IMR-90 (cell line): Measurements from ENCODE around the gene KLHL4. TPM values are rescaled to one million over a fixed set of nuclear protein-coding genes. Genes with fewer than 3 reads are reported as not detected.

Experiments used
- ATAC-seq: fragments of 200-7000 bp; cut with Tn5 transposase; 2 replicates; pipeline ENCODE4 v1.9.1; 2020; ENCODE audit warnings: low read depth, mild to moderate bottlenecking, moderate library complexity
- BruUV-seq: library from RNA; stranded (reverse); fragments of 400-500 nt; replicated peaks from 2 replicates; lab custom pipeline; 2021; lab: Mats Ljungman, UMichigan
- CTCF ChIA-PET: fragments of 300-600 bp; formaldehyde crosslinking; extraction: SDS; loops from one replicate; lab custom pipeline; 2021; ENCODE audit warnings: antibody characterized with exemption; lab: Yijun Ruan, JAX
- POLR2A ChIA-PET: fragments of 300-600 bp; sonication (Branson Sonifier 250); formaldehyde crosslinking; loops from one replicate; lab custom pipeline; 2022; ENCODE audit warnings: antibody characterized with exemption; ENCODE audit not compliant: unreplicated experiment; lab: Charles Lee
- DNase-seq: peaks from one replicate; pipeline ENCODE4 v3.0.0; 2013
- H2AFZ ChIP-seq: replicated peaks from 2 replicates; pipeline ENCODE3; 2013; ENCODE audit warnings: low read length, mild to moderate bottlenecking; ENCODE audit not compliant: poor library complexity
- H2AK5ac ChIP-seq: 2 replicates; pipeline ENCODE4 v1.6.1; 2013; ENCODE audit warnings: low read depth, low read length, inconsistent platforms
- H2AK9ac ChIP-seq: replicated peaks from 2 replicates; pipeline ENCODE3; 2013; ENCODE audit warnings: mild to moderate bottlenecking, low read depth, low read length, moderate library complexity; ENCODE audit not compliant: poor library complexity
- H2BK120ac ChIP-seq: 2 replicates; pipeline ENCODE4 v1.6.1; 2013; ENCODE audit warnings: low read depth, low read length, inconsistent platforms
- H2BK15ac ChIP-seq: 3 replicates; pipeline ENCODE4 v1.6.1; 2013; ENCODE audit warnings: low read depth, low read length, inconsistent platforms
- H2BK20ac ChIP-seq: 2 replicates; pipeline ENCODE4 v1.6.1; 2013; ENCODE audit warnings: low read depth, mild to moderate bottlenecking, inconsistent platforms, low read length, moderate library complexity
- H2BK5ac ChIP-seq: 2 replicates; pipeline ENCODE4 v1.6.1; 2013; ENCODE audit warnings: mild to moderate bottlenecking, low read depth, low read length, inconsistent platforms; ENCODE audit not compliant: poor library complexity, severe bottlenecking
- H3K14ac ChIP-seq: replicated peaks from 2 replicates; pipeline ENCODE4 v1.6.1; 2013; ENCODE audit warnings: low read depth, low read length, inconsistent platforms
- H3K18ac ChIP-seq: 2 replicates; pipeline ENCODE4 v1.6.1; 2013; ENCODE audit warnings: low read depth, low read length, control low read depth
- H3K23ac ChIP-seq: 2 replicates; pipeline ENCODE4 v1.6.1; 2013; ENCODE audit warnings: low read depth, low read length, inconsistent platforms
- H3K27ac ChIP-seq: 2 replicates; pipeline ENCODE4 v1.5.1; 2013; ENCODE audit warnings: mild to moderate bottlenecking, control low read depth, low read length; ENCODE audit not compliant: insufficient read depth
- H3K27me3 ChIP-seq: 2 replicates; pipeline ENCODE4 v1.6.1; 2013; ENCODE audit warnings: low read length; ENCODE audit not compliant: control insufficient read depth, insufficient read depth
- H3K36me3 ChIP-seq: 2 replicates; pipeline ENCODE4 v1.6.1; 2013; ENCODE audit warnings: low read length, mixed read lengths; ENCODE audit not compliant: control insufficient read depth, insufficient read depth
- H3K4ac ChIP-seq: 2 replicates; pipeline ENCODE4 v1.6.1; 2013; ENCODE audit warnings: low read depth, low read length, inconsistent platforms
- H3K4me1 ChIP-seq: 2 replicates; pipeline ENCODE4 v1.6.1; 2013; ENCODE audit warnings: low read length, mixed read lengths; ENCODE audit not compliant: control insufficient read depth, insufficient read depth
- H3K4me2 ChIP-seq: 2 replicates; pipeline ENCODE4 v1.6.1; 2013; ENCODE audit warnings: low read depth, mild to moderate bottlenecking, control low read depth, low read length, moderate library complexity
- H3K4me3 ChIP-seq: 2 replicates; pipeline ENCODE4 v1.5.1; 2013; ENCODE audit warnings: low read depth, mild to moderate bottlenecking, control low read depth, low read length, moderate library complexity; ENCODE audit not compliant: insufficient read depth
- H3K56ac ChIP-seq: 2 replicates; pipeline ENCODE4 v1.6.1; 2013; ENCODE audit warnings: low read length, inconsistent platforms; ENCODE audit not compliant: insufficient read depth; ENCODE audit errors: extremely low read depth
- H3K79me1 ChIP-seq, 2 experiments: 2 replicates each; pipeline ENCODE4 v1.6.1; 2013; ENCODE audit warnings: low read length in 2 of 2, inconsistent platforms in 1 of 2, low read depth in 1 of 2
- H3K9ac ChIP-seq: 2 replicates; pipeline ENCODE4 v1.6.1; 2013; ENCODE audit warnings: low read depth, low read length, control low read depth
- H3K9me1 ChIP-seq: 2 replicates; pipeline ENCODE4 v1.6.1; 2013; ENCODE audit warnings: low read length, inconsistent platforms; ENCODE audit not compliant: insufficient read depth
- H3K9me3 ChIP-seq: 2 replicates; pipeline ENCODE4 v1.6.1; 2013; ENCODE audit warnings: low read length; ENCODE audit not compliant: control insufficient read depth, insufficient read depth
- H4K20me1 ChIP-seq: 2 replicates; pipeline ENCODE4 v1.6.1; 2013; ENCODE audit warnings: low read length, inconsistent platforms; ENCODE audit not compliant: insufficient read depth
- H4K5ac ChIP-seq: 2 replicates; pipeline ENCODE4 v1.6.1; 2013; ENCODE audit warnings: mild to moderate bottlenecking, low read depth, low read length, control low read depth
- H4K8ac ChIP-seq, 2 experiments: 2 replicates each; pipeline ENCODE4 v1.6.1; 2013; ENCODE audit warnings: low read depth in 2 of 2, low read length in 2 of 2, control low read depth in 1 of 2, inconsistent platforms in 1 of 2
- H4K91ac ChIP-seq: 2 replicates; pipeline ENCODE4 v1.6.1; 2013; ENCODE audit warnings: low read depth, low read length, inconsistent platforms; ENCODE audit not compliant: insufficient read depth
- BHLHE40 ChIP-seq: fragments of 150-350 bp; IDR thresholded peaks from 2 replicates; pipeline ENCODE4 v1.6.1; 2016; ENCODE audit warnings: mild to moderate bottlenecking, low read depth, low read length
- CEBPB ChIP-seq: IDR thresholded peaks from 2 replicates; pipeline ENCODE4 v1.6.1; 2012; ENCODE audit warnings: low read depth, low read length, improper control_type of control experiment
- CHD1 ChIP-seq: IDR thresholded peaks from 2 replicates; pipeline ENCODE4 v1.6.1; 2012; ENCODE audit warnings: low read depth, low read length, improper control_type of control experiment
- FOS ChIP-seq: fragments of 150-350 bp; IDR thresholded peaks from 2 replicates; pipeline ENCODE4 v1.6.1; 2016; ENCODE audit warnings: low read depth, low read length
- MAFK ChIP-seq: IDR thresholded peaks from 2 replicates; pipeline ENCODE4 v1.6.1; 2012; ENCODE audit warnings: low read depth, low read length, improper control_type of control experiment
- MXI1 ChIP-seq: IDR thresholded peaks from 2 replicates; pipeline ENCODE4 v1.6.1; 2012; ENCODE audit warnings: low read depth, mild to moderate bottlenecking, low read length, moderate library complexity, borderline replicate concordance
- NFE2L2 ChIP-seq: fragments of 150-350 bp; IDR thresholded peaks from 2 replicates; pipeline ENCODE4 v1.6.1; 2016; ENCODE audit warnings: low read depth, mild to moderate bottlenecking, low read length
- RAD21 ChIP-seq: IDR thresholded peaks from 2 replicates; pipeline ENCODE4 v1.6.1; 2012; ENCODE audit warnings: low read length, improper control_type of control experiment
- RCOR1 ChIP-seq: IDR thresholded peaks from 2 replicates; pipeline ENCODE4 v1.6.1; 2012; ENCODE audit warnings: mild to moderate bottlenecking, low read length, improper control_type of control experiment; ENCODE audit not compliant: insufficient replicate concordance
- RFX5 ChIP-seq: IDR thresholded peaks from 2 replicates; pipeline ENCODE4 v1.8.0; 2012; ENCODE audit warnings: low read depth, mild to moderate bottlenecking, low read length, moderate library complexity
- SMC3 ChIP-seq: fragments of 150-350 bp; IDR thresholded peaks from 2 replicates; pipeline ENCODE4 v1.6.1; 2016; ENCODE audit warnings: low read depth, mild to moderate bottlenecking, antibody characterized with exemption, low read length, moderate library complexity
- WGBS, 2 experiments: methylation state at CpG; one replicate each; pipeline versions ENCODE4 v1.1.5 to v1.1.7; 2013; ENCODE audit warnings: missing lambda C conversion rate in 2 of 2; ENCODE audit not compliant: insufficient read length in 1 of 2; ENCODE audit errors: extremely low coverage in 2 of 2; 5-methylcytosine and 5-hydroxymethylcytosine counted together
- dilution Hi-C: fragments of 300-500 bp; cut with HindIII; formaldehyde crosslinking; loops from one replicate; pipeline ENCODE4 v1.14.3; 2018; ENCODE audit warnings: low sequenced_read_pairs; ENCODE audit not compliant: unreplicated experiment
- in situ Hi-C: fragments of 300-500 bp; cut with MboI; formaldehyde crosslinking; loops from 3 replicates; pipeline ENCODE4 v1.14.3; 2019; ENCODE audit warnings: low sequenced_read_pairs, inconsistent platforms, mixed read lengths
- intact Hi-C: fragments of 100-400 bp; cut with micrococcal nuclease; formaldehyde crosslinking; loops from 2 replicates; pipeline ENCODE4 v1.10.0; 2022
- polyA plus RNA-seq, 3 experiments: library from polyadenylated mRNA; depleted of rRNA; stranded (reverse); fragments of >200 nt; gene quantifications; 2 replicates each; pipeline ENCODE4 v1.2.3, GENCODE V29; 2012; ENCODE audit warnings: low replicate concordance in 1 of 3
- total RNA-seq: library from RNA; depleted of rRNA; stranded (reverse); fragments of >200 nt; gene quantifications from 2 replicates; pipeline ENCODE4 v1.2.3, GENCODE V29; 2012
- TF ChIP-seq, protein P1 (sequence below): fragments of 150-350 bp; IDR thresholded peaks from 2 replicates; pipeline ENCODE4 v1.6.1; 2016; ENCODE audit warnings: low read depth, mild to moderate bottlenecking, low read length, moderate library complexity, borderline replicate concordance

The KLHL4 gene
- total and polyA plus RNA-seq, 2 of the 4 experiments (the other 2 are of a cell fraction): 0.50 to 1.4 TPM

DNA sequence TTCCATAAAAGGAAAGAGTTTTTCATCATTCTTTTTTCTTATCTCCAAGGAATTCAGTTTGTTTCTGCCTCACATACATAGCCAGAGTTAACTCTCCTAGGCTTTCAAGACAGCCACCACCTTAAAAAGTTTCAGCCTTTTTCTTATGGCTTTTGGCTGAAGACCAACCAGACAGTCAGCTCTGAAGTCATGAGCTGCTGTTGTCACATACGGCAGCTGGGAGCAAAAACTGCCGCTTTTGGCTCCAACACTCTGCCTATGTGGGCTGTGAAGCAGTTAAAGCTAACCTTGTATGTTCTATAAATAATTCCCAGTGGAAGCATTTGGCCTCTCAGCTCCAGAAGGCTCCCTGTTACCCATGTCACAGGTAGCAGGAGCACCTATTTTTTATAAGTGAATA lies 104.1 kb downstream of the KLHL4 start:
- H3K27ac ChIP-seq: no peak overlapping the region
- no peak overlapping the region for H2BK20ac ChIP-seq
- H3K27me3 ChIP-seq: no peaks in the 10 kb centered on the region
- no peak for ATAC-seq
- no TSS peak for BruUV-seq
- H3K4me1 ChIP-seq: no peaks in the 10 kb centered on the region
- H3K9ac ChIP-seq: no peak overlapping the region
- H4K5ac ChIP-seq: no peak overlapping the region
- no peak overlapping the region for H3K4me3 ChIP-seq
- H4K20me1 ChIP-seq: no peaks in the 10 kb centered on the region
- in situ Hi-C loops (no loop called here), intact Hi-C loops (no loop called here), dilution Hi-C loops (no loop called here)
- H3K36me3 ChIP-seq: no peaks in the 10 kb centered on the region
- H2AK9ac ChIP-seq: no peak overlapping the region
- POLR2A ChIA-PET: no interaction called here
- H3K4me2 ChIP-seq: no peak overlapping the region
- CTCF ChIA-PET: no interaction called here
- H2BK5ac ChIP-seq: no peak overlapping the region
- H3K4ac ChIP-seq: no peak overlapping the region
- no peak overlapping the region for H3K14ac ChIP-seq
- no peak overlapping the region for H3K23ac ChIP-seq
- no peaks in the 10 kb centered on the region for H3K9me1 ChIP-seq
- no peak overlapping the region for H2AFZ ChIP-seq
- H3K9me3 ChIP-seq: no peaks in the 10 kb centered on the region
- H3K56ac ChIP-seq: no peak overlapping the region
- DNase-seq: no peak
- H3K18ac ChIP-seq: no peak overlapping the region
- WGBS, 2 experiments: no CpG with 5 or more reads among the region's 2 CpGs
- no peak overlapping the region for H2BK15ac ChIP-seq
- TF ChIP-seq CEBPB (no peak), MXI1 (no peak), SMC3 (no peak), FOS (no peak), CHD1 (no peak), RAD21 (no peak), MAFK (no peak), RCOR1 (no peak), RFX5 (no peak), BHLHE40 (no peak), NFE2L2 (no peak)
- TF ChIP-seq, protein P1, sequence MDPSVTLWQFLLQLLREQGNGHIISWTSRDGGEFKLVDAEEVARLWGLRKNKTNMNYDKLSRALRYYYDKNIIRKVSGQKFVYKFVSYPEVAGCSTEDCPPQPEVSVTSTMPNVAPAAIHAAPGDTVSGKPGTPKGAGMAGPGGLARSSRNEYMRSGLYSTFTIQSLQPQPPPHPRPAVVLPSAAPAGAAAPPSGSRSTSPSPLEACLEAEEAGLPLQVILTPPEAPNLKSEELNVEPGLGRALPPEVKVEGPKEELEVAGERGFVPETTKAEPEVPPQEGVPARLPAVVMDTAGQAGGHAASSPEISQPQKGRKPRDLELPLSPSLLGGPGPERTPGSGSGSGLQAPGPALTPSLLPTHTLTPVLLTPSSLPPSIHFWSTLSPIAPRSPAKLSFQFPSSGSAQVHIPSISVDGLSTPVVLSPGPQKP: no peak
- no peak overlapping the region for H2BK120ac ChIP-seq
- H3K79me1 ChIP-seq: no peaks in the 10 kb centered on the region
- no peak overlapping the region for H4K8ac ChIP-seq
- no peak overlapping the region for H2AK5ac ChIP-seq
- H4K91ac ChIP-seq: no peak overlapping the region
